Testis (tissue), 3 donors: ENCODE results near the gene ERO1A. TPM values are rescaled to one million over a fixed set of nuclear protein-coding genes. Genes with fewer than 3 reads are reported as not detected.

Experiments used
- DNase-seq: peaks from one replicate; pipeline ENCODE4 v3.0.0-alpha.2; 2019
- H3K27ac ChIP-seq, 2 donors: fragments of 200-600 bp; sonication (generic); one replicate each; pipeline ENCODE4 v1.5.1; 2019
- H3K27me3 ChIP-seq: fragments of 200-600 bp; sonication (generic); one replicate; pipeline ENCODE4 v1.5.1; 2019
- H3K36me3 ChIP-seq: fragments of 200-600 bp; sonication (generic); one replicate; pipeline ENCODE4 v1.5.1; 2017; ENCODE audit warnings: low read depth; ENCODE audit errors: missing control alignments
- H3K4me1 ChIP-seq: fragments of 200-600 bp; sonication (generic); one replicate; pipeline ENCODE4 v1.5.1; 2019
- H3K4me3 ChIP-seq, 2 donors: fragments of 200-600 bp; sonication (generic); one replicate each; pipeline ENCODE4 v1.5.1; 2017 to 2019
- H3K9me3 ChIP-seq: fragments of 200-600 bp; sonication (generic); one replicate; pipeline ENCODE4 v1.5.1; 2017
- CTCF ChIP-seq, 3 experiments: fragments of 450-650 bp in 2 of 3; fragments of 200-600 bp in 1 of 3; sonication (generic) in 1 of 3; IDR thresholded peaks; one replicate each; pipeline ENCODE4 v1.5.1; 2016 to 2019; ENCODE audit warnings: antibody characterized with exemption in 3 of 3, mild to moderate bottlenecking in 2 of 3, moderate library complexity in 1 of 3
- POLR2A ChIP-seq: fragments of 450-650 bp; IDR thresholded peaks from one replicate; pipeline ENCODE4 v1.6.1; 2017; ENCODE audit warnings: antibody characterized with exemption, mild to moderate bottlenecking, moderate library complexity
- WGBS, 2 donors: methylation state at CpG; one replicate each; pipeline ENCODE4 v1.1.5; 2018; 5-methylcytosine and 5-hydroxymethylcytosine counted together
- intact Hi-C: fragments of 100-400 bp; cut with DNase I; formaldehyde crosslinking; loops from one replicate; pipeline ENCODE4 v1.15.1; 2023; ENCODE audit warnings: low total_unique reads
- polyA plus RNA-seq: library from polyadenylated mRNA; stranded (reverse); fragments of 350-450 nt; fragmentation: Illumina TruSeq; extraction: RNeasy Lipid Tissue Mini Kit (QIAGEN cat#74804); gene quantifications from one replicate; pipeline ENCODE4 v1.2.3, GENCODE V29; 2014; ENCODE audit warnings: low read depth, low replicate concordance; ENCODE audit not compliant: insufficient read depth
- total RNA-seq, 2 donors: library from RNA; depleted of rRNA; stranded (reverse); fragments of >200 nt; gene quantifications; one replicate each; pipeline ENCODE4 v1.2.3, GENCODE V29; 2016

Gene ERO1A
- total and polyA plus RNA-seq, 3 donors from 2014 or later, result 11.0 to 27.7 (median 26.6) TPM

DNA sequence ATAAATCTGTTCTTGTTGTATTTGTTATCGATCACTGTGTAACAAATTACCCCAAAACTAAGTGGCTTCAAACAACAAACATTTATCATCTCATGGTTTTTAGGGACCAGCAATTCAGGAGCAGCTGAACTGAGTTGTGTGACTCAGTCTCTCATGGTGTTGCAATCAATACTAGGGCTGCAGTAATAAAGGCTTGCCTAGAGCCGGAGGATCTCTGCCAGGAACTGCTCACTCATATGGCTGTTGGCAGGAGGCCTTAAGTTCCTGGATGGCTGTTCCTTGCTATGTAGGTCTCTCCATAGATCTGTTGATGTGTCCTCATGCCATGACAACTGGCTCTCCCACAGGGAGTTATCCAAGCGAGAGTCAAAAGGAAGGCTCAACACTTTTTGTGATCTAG, 7.9 kb upstream of the ERO1A start:
- WGBS, 2 donors, result 82 to 83% methylated on average over 3 of the region's 3 CpGs
- TF ChIP-seq CTCF (IDR thresholded peaks at IDR 0.05) (no peak), POLR2A (no peak)
- DNase-seq, result no peak
- Histone ChIP-seq H3K27ac (no peak overlapping the region), H3K4me1 (peaks cover 10% of the 10 kb centered on the region), H3K36me3 (no peaks in the 10 kb centered on the region), H3K9me3 (no peaks in the 10 kb centered on the region), H3K27me3 (no peaks in the 10 kb centered on the region), H3K4me3 (no peak overlapping the region)
- intact Hi-C loops, result no loop called here

- Histone ChIP-seq H3K36me3 (no peaks in the 10 kb centered on the region), H3K27ac (no peak overlapping the region), H3K27me3 (no peaks in the 10 kb centered on the region), H3K4me1 (peaks cover under 1% of the 10 kb centered on the region), H3K4me3 (no peak overlapping the region), H3K9me3 (no peaks in the 10 kb centered on the region)
- 76 to 87% methylated on average over 3 of the region's 3 CpGs for WGBS, 2 donors
- no peak for DNase-seq
- TF ChIP-seq CTCF (IDR thresholded peaks at IDR 0.05) (no peak), POLR2A (no peak)
- intact Hi-C loops, result no loop called here
These were observed 5.9 kb upstream of the ERO1A start for GRCh38 chr14:52701223-52701622.

- TF ChIP-seq CTCF (IDR thresholded peaks at IDR 0.05) (no peak), POLR2A (no peak)
- H3K27me3 ChIP-seq, result no peaks in the 10 kb centered on the region
- intact Hi-C loops, result no loop called here
- H3K9me3 ChIP-seq, result no peaks in the 10 kb centered on the region
- 58% methylated on average over 2 of the region's 2 CpGs for WGBS, 2 donors
- H3K4me1 ChIP-seq, result no peaks in the 10 kb centered on the region
- H3K4me3 ChIP-seq, result no peak overlapping the region
- no peak for DNase-seq
- no peaks in the 10 kb centered on the region for H3K36me3 ChIP-seq
- H3K27ac ChIP-seq, result no peak overlapping the region
These were observed 5.4 kb upstream of the ERO1A start for GRCh38 chr14:52700701-52701172.

DNA sequence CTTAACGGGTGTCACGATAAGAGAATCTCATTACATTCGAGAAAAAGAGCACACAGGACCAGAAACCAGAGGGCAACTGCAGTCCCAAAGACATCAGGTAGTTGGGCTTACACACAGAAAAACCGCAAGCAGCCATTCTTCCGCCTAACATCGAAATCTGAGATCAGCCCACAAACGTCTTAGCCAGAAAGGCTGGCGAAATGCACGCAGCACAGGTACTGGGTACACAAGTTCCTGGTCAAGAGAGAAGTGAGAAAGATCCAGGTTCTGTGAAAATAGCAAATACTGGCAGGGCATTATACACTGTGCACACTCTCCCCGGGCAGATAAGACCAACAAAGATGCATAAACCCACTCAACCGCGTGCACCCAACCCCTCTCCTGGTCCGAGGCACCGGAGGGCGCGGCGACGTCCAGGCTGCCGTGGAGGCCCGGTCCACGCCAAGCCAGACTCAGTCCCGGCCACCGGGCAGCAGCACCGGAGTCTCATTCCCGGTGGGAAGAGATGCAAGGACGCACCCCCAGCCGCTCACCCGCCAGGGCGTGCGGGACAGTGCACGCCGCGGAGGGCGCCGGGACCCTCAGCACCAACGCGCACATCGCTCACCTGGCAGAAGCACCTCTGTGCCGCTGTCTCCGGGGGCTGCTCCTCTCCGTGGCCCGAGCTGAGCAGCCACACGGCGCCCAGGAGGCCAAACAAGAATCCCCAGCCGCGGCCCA, 437 bp downstream of the ERO1A start:
- 0 to 1% methylated on average over 12 to 28 of the region's 46 CpGs for WGBS, 2 donors
- H3K9me3 ChIP-seq, result no peaks in the 10 kb centered on the region
- peak; percentile 53 for DNase-seq
- intact Hi-C loops, result no loop called here
- H3K4me3 ChIP-seq, result peak overlapping the region; percentile 73 to 87
- peak overlapping the region; percentile 93 to 96 for H3K27ac ChIP-seq
- no peak for TF ChIP-seq POLR2A
- no peak for TF ChIP-seq CTCF (IDR thresholded peaks at IDR 0.05)
- no peaks in the 10 kb centered on the region for H3K27me3 ChIP-seq
- H3K36me3 ChIP-seq, result no peaks in the 10 kb centered on the region
- peaks cover 9% of the 10 kb centered on the region for H3K4me1 ChIP-seq

DNA sequence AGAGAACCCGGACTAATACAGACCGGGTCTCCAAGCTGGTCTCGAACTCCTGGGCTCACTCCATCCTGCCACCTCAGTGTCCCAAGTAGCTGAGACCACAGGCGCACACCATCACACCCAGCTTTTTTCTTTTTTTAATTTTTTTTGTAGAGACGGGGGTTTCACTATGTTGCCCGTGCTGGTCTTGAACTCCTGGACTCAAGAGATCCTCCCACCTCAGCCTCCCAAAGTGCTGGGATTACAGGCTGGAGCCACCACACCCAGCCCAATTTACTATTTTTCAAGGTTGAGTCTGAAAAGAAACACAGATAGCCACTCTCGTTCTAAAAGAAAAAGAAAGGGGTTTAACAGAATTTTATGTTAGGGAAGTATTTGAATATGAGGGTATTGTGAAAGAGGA, 1.8 kb downstream of the ERO1A start:
- no peak for DNase-seq
- Histone ChIP-seq H3K36me3 (no peaks in the 10 kb centered on the region), H3K4me1 (peaks cover 9% of the 10 kb centered on the region), H3K9me3 (no peaks in the 10 kb centered on the region), H3K27ac (no peak overlapping the region), H3K4me3 (no peak overlapping the region), H3K27me3 (no peaks in the 10 kb centered on the region)
- TF ChIP-seq CTCF (IDR thresholded peaks at IDR 0.05), result no peak
- TF ChIP-seq POLR2A, result no peak
- WGBS, 2 donors, result 78 to 90% methylated on average over 7 of the region's 7 CpGs
- intact Hi-C loops, result no loop called here
